HepG2 (cell line): ENCODE data around the gene TBL3. TPM values are rescaled to one million over a fixed set of nuclear protein-coding genes. Genes with fewer than 3 reads are reported as not detected.

Experiments
- HIC2 ChIP-seq: sonication (generic); formaldehyde crosslinking; IDR thresholded peaks from 2 replicates; pipeline ENCODE4 v1.9.0; 2022; ENCODE audit warnings: low read depth, missing genetic modification reagents
- HNRNPL ChIP-seq: fragments of 200-400 bp; formaldehyde crosslinking; IDR thresholded peaks from 2 replicates; pipeline ENCODE4 v1.6.1; 2017; ENCODE audit warnings: mild to moderate bottlenecking, low read depth, low read length
- IKZF1 ChIP-seq: fragments of 450-650 bp; IDR thresholded peaks from 2 replicates; pipeline ENCODE4 v1.7.1; 2016
- KAT2B ChIP-seq: fragments of 150-350 bp; IDR thresholded peaks from 2 replicates; pipeline ENCODE4 v1.6.1; 2014; ENCODE audit warnings: low read depth, low read length, borderline replicate concordance
- TFDP2 ChIP-seq: sonication (generic); formaldehyde crosslinking; IDR thresholded peaks from 2 replicates; pipeline ENCODE4 v1.4.0; 2020; ENCODE audit warnings: missing genetic modification reagents
- TOPORS ChIP-seq: sonication (generic); formaldehyde crosslinking; IDR thresholded peaks from 2 replicates; pipeline ENCODE4 v1.8.0; 2023; ENCODE audit warnings: mild to moderate bottlenecking, missing genetic modification reagents
- ZEB1 ChIP-seq: IDR thresholded peaks from 2 replicates; pipeline ENCODE4 v1.6.1; 2012; ENCODE audit warnings: mild to moderate bottlenecking, low read depth, inconsistent platforms; ENCODE audit not compliant: insufficient replicate concordance
- ZFP36 ChIP-seq: fragments of 150-350 bp; IDR thresholded peaks from 2 replicates; pipeline ENCODE4 v1.6.1; 2018; ENCODE audit warnings: borderline replicate concordance, low read length, low read depth; ENCODE audit not compliant: partially characterized antibody
- ZKSCAN8 ChIP-seq: IDR thresholded peaks from 2 replicates; pipeline ENCODE4 v1.6.1; 2016; ENCODE audit warnings: borderline replicate concordance, missing genetic modification reagents, missing compliant biosample characterization
- ZMYM4 ChIP-seq: sonication (generic); formaldehyde crosslinking; IDR thresholded peaks from 2 replicates; pipeline ENCODE4 v1.8.1; 2023; ENCODE audit warnings: mild to moderate bottlenecking, missing genetic modification reagents
- ZNF121 ChIP-seq: sonication (generic); formaldehyde crosslinking; IDR thresholded peaks from 2 replicates; pipeline ENCODE4 v1.5.0; 2020; ENCODE audit warnings: mild to moderate bottlenecking, missing genetic modification reagents
- ZNF407 ChIP-seq: sonication (generic); formaldehyde crosslinking; IDR thresholded peaks from one replicate; pipeline ENCODE4 v1.5.1; 2020; ENCODE audit warnings: mild to moderate bottlenecking, missing genetic modification reagents; ENCODE audit errors: not compliant biosample characterization
- ZNF564 ChIP-seq: sonication (generic); formaldehyde crosslinking; IDR thresholded peaks from 2 replicates; pipeline ENCODE4 v1.8.1; 2023; ENCODE audit warnings: mild to moderate bottlenecking, missing genetic modification reagents
- ZNF709 ChIP-seq: sonication (generic); formaldehyde crosslinking; IDR thresholded peaks from 2 replicates; pipeline ENCODE4 v1.5.0; 2020; ENCODE audit warnings: mild to moderate bottlenecking, missing genetic modification reagents
- ZSCAN21 ChIP-seq: sonication (generic); formaldehyde crosslinking; IDR thresholded peaks from 2 replicates; pipeline ENCODE4 v1.8.0; 2022; ENCODE audit warnings: mild to moderate bottlenecking, missing genetic modification reagents, moderate library complexity, borderline replicate concordance
- ZSCAN5A ChIP-seq: sonication (generic); formaldehyde crosslinking; IDR thresholded peaks from 2 replicates; pipeline ENCODE4 v1.8.0; 2022; ENCODE audit warnings: mild to moderate bottlenecking, missing genetic modification reagents, borderline replicate concordance
- polyA plus RNA-seq, 8 experiments: library from polyadenylated mRNA; depleted of rRNA in 3 of 8; stranded (reverse) in 7 of 8; unstranded in 1 of 8; fragments of >200 nt; fragmentation: Illumina TruSeq in 4 of 8; extraction: Trizol in 4 of 8; gene quantifications; 2 replicates each; pipeline versions ENCODE4 v1.2.1 to v1.2.3, GENCODE V29; 2011 to 2016; ENCODE audit warnings: low read depth in 4 of 8, missing spikeins in 1 of 8, mixed read lengths in 1 of 8; ENCODE audit not compliant: insufficient read depth in 1 of 8
- total RNA-seq, 5 experiments: library from RNA; depleted of rRNA; stranded (reverse); fragments of >200 nt; fragmentation: Illumina TruSeq; extraction: Trizol; gene quantifications; 2 replicates each; pipeline ENCODE4 v1.2.3, GENCODE V29; 2016; ENCODE audit warnings: low read depth in 1 of 5

Gene TBL3
- total and polyA plus RNA-seq, 2 of the 13 experiments (the other 11 are each of a cell fraction or from before 2014, with no cell fraction given) = 16.8 to 38.0 TPM

GRCh38 chr16:1929578-1930337, 42.1 kb upstream of the TBL3 start (continued):
- TF ChIP-seq TFDP2 (CRISPR knock-in tag) (peak; percentile 92), ZNF564 (0 out of 2 replicates have a peak, but pooled peaks have one; percentile 31), HNRNPL (0 out of 2 replicates have a peak, but pooled peaks have one; percentile 71), IKZF1 (no peak), ZMYM4 (CRISPR knock-in tag) (0 out of 2 replicates have a peak, but pooled peaks have one; percentile 71), TOPORS (CRISPR knock-in tag) (peak; percentile 97), KAT2B (no peak), ZNF121 (CRISPR knock-in tag) (no peak), ZKSCAN8 (CRISPR knock-in tag) (peak; percentile 25; the same call in 1 of the 2 replicates), ZNF709 (peak; percentile 59; the same call in 1 of the 2 replicates), ZSCAN5A (CRISPR knock-in tag) (0 out of 2 replicates have a peak, but pooled peaks have one; percentile 32), ZFP36 (no peak), ZEB1 (no peak), ZSCAN21 (CRISPR knock-in tag) (peak; percentile 90; the same call in 1 of the 2 replicates), ZNF407 (CRISPR knock-in tag) (no peak), HIC2 (CRISPR knock-in tag) (peak; percentile 18; the same call in 1 of the 2 replicates)
